CD4-positive, CD25-positive, alpha-beta regulatory T cell (primary cell): Measurements from ENCODE around the gene AURKB. TPM values are rescaled to one million over a fixed set of nuclear protein-coding genes. Genes with fewer than 3 reads are reported as not detected.

ENCODE experiments used
- ATAC-seq, 2 donors: fragments of 150-1000 bp; cut with Tn5 transposase; one replicate each; pipeline ENCODE4 v1.10.0; 2021; ENCODE audit warnings: low read depth in 2 of 2, moderate number of reproducible peaks in 2 of 2, moderate library complexity in 1 of 2
- DNase-seq, 3 donors: peaks; one replicate each; pipeline versions ENCODE4 v3.0.0 to v3.0.0-alpha.2; 2012 to 2022; ENCODE audit warnings: mixed read lengths in 1 of 3
- H3K27ac ChIP-seq: one replicate; pipeline ENCODE4 v1.7.0; 2013; ENCODE audit warnings: mild to moderate bottlenecking, low read length; ENCODE audit not compliant: insufficient read depth, poor library complexity, severe bottlenecking
- H3K27me3 ChIP-seq: one replicate; pipeline ENCODE4 v1.7.0; 2013; ENCODE audit warnings: low read length; ENCODE audit not compliant: control insufficient read depth, insufficient read depth
- H3K36me3 ChIP-seq: one replicate; pipeline ENCODE4 v1.7.0; 2013; ENCODE audit warnings: mild to moderate bottlenecking, low read length, moderate library complexity; ENCODE audit not compliant: control insufficient read depth, insufficient read depth
- H3K4me1 ChIP-seq: 2 replicates; pipeline ENCODE4 v1.7.0; 2013; ENCODE audit warnings: mild to moderate bottlenecking, low read length; ENCODE audit not compliant: insufficient read depth, control insufficient read depth, poor library complexity, severe bottlenecking
- H3K4me3 ChIP-seq: one replicate; pipeline ENCODE4 v1.7.0; 2013; ENCODE audit warnings: low read depth, mild to moderate bottlenecking, low read length, moderate library complexity
- H3K9me3 ChIP-seq, 2 experiments: 1 replicate in 1 of 2; 2 replicates in 1 of 2; pipeline ENCODE4 v1.7.0; 2013; ENCODE audit warnings: low read length in 2 of 2, mild to moderate bottlenecking in 1 of 2, moderate library complexity in 1 of 2; ENCODE audit not compliant: control insufficient read depth in 2 of 2
- H3K27ac Mint-ChIP-seq, 3 donors: one replicate each; pipeline ENCODE4 v1.8.0; 2020 to 2022; ENCODE audit warnings: mild to moderate bottlenecking in 3 of 3, mixed read lengths in 3 of 3, moderate library complexity in 2 of 3
- H3K27me3 Mint-ChIP-seq: one replicate; pipeline ENCODE4 v1.8.0; 2022; ENCODE audit warnings: mild to moderate bottlenecking, mixed read lengths
- H3K36me3 Mint-ChIP-seq: one replicate; pipeline ENCODE4 v1.8.0; 2020; ENCODE audit warnings: mixed read lengths
- H3K4me1 Mint-ChIP-seq, 4 donors: one replicate each; pipeline ENCODE4 v1.8.0; 2020 to 2022; ENCODE audit warnings: mixed read lengths in 4 of 4, mild to moderate bottlenecking in 1 of 4
- H3K4me3 Mint-ChIP-seq, 4 donors: one replicate each; pipeline ENCODE4 v1.8.0; 2020 to 2022; ENCODE audit warnings: mild to moderate bottlenecking in 4 of 4, mixed read lengths in 4 of 4, moderate library complexity in 3 of 4
- H3K9me3 Mint-ChIP-seq, 7 donors: one replicate each; pipeline ENCODE4 v1.8.0; 2020 to 2022; ENCODE audit warnings: mixed read lengths in 7 of 7, mild to moderate bottlenecking in 3 of 7, moderate library complexity in 2 of 7
- polyA plus RNA-seq, 4 donors: library from polyadenylated mRNA; unstranded; fragments of 300-500 nt; fragmentation: Illumina TruSeq; gene quantifications; one replicate each; pipeline ENCODE4 v1.2.3, GENCODE V29; 2021
- total RNA-seq: library from RNA; stranded (reverse); gene quantifications from one replicate; pipeline ENCODE4 v1.2.3, GENCODE V29; 2022

Gene AURKB
- total and polyA plus RNA-seq, 5 donors from 2014 or later: 1.5 to 5.3 (median 3.5) TPM

DNA sequence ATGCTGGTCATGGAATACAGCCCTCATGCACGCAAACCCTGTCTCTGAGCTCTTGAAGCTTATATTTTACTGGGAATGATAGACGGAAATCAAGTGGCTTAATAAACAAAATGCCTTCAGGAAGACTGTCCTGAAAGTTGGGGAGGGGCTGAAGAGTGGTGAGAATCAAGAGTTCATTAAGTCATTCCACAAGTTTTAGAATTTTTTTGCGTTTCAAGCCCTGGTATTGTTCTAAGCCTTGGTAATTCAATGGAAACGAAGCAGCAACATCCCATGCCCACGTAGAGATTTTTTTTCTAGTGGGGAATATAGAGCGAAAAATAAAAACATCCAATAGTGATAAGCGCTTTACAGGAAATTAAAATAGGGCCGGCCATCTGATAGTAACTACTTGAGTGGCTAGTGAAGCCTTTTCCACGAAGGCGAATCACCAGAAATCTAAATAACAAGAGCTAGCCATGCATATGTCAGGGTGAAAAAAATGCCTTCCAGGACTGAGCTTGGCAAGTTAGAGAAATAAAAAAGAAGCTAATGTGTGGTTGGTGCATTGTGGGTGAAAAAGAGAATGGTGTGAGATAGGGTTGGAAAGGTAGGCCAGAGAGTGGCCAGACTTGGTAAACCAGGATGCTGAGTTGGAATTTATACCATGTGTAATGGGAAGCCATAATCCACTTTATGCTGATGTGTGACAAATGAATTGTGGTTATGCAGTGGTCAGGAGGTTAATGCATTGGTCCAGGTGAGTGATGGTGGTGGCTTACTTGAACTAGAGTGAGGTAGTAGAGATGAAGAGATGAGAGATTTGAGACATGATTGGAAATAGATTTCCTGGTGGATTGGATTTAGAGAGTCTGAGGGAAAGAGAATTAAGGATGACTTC lies 39.5 kb upstream of the AURKB start:
- Histone ChIP-seq H3K27me3 (no peaks in the 10 kb centered on the region), H3K27ac (peak overlapping the region; percentile 100), H3K9me3 (no peaks in the 10 kb centered on the region), H3K36me3 (peaks cover 12% of the 10 kb centered on the region), H3K4me3 (peak overlapping the region; percentile 88), H3K4me1 (peaks cover 36% of the 10 kb centered on the region)
- peaks cover 21 to 48% (median 32%) of the 10 kb centered on the region in 4 donors for H3K4me1 Mint-ChIP-seq
- H3K36me3 Mint-ChIP-seq: peaks cover 16% of the 10 kb centered on the region
- peak overlapping the region; percentile 98 to 100 (median 99) for H3K4me3 Mint-ChIP-seq
- no peaks in the 10 kb centered on the region for H3K9me3 Mint-ChIP-seq
- H3K27ac Mint-ChIP-seq: peak overlapping the region; percentile 99
- DNase-seq (no peak), ATAC-seq (no peak)
- peaks cover 10% of the 10 kb centered on the region for H3K27me3 Mint-ChIP-seq

DNA sequence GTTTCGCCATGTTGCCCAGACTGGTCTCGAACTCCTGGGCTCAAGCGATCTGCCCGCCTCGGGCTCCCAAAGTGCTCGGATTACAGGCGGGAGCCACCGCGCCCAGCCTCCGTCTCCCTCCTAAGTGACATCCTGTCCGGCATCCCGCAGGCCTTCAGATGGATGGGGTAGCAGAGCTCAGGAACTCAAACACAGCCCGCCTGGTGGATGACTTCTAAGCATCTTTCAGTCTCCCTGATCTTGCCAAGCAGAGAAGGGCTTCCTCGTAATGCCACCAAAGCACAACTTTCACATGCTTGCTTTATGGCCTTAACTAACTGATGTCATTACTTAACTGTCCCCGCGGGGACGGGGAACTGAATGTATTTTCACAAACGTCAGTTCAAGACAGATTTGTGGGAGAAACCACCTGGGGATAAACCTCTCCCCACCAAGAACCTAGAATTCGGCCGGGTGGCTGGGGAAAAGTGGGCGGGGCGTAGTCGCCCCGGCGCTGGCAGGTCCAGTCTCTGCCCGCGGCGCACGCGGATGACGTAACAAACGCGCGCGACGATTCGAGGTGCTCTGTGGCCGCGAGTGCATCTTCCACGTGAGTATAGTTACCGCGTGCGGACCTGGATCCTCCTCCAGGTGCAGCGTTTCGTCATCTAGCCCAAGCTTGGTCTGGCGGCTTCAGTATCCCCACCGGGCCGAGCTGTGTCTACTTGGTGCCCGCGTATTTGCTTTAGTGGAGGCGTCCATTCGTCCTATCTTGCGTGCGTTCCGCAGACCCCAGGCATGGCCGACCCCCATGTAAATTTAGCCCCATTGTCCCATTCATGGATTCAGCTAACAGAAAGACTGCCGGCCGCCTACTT lies 38.6 kb upstream of the AURKB start, which contains the start of gene PFAS:
TSS of gene PFAS (plus strand) at position 539 of the 857 bp plus-strand sequence. CDS start 4,649 bp downstream, outside the sequence.
- Mint-ChIP-seq H3K27ac (peak within 1 kb of the TSS; percentile 99), H3K4me1 (peaks cover 25 to 56% (median 38%) of the 10 kb centered on the region in 4 donors), H3K36me3 (peaks cover 18% of the 10 kb centered on the region), H3K9me3 (no peaks in the 10 kb centered on the region), H3K27me3 (peaks cover 10% of the 10 kb centered on the region), H3K4me3 (peak within 1 kb of the TSS; percentile 98 to 100 (median 99))
- peaks cover 8% of the 10 kb centered on the region for H3K36me3 ChIP-seq
- peak; percentile 94 to 96 (median 95) for DNase-seq
- ATAC-seq: peak; percentile 55 to 62
- H3K27me3 ChIP-seq: no peaks in the 10 kb centered on the region
- peak within 1 kb of the TSS; percentile 88 for H3K4me3 ChIP-seq
- no peaks in the 10 kb centered on the region for H3K9me3 ChIP-seq
- H3K27ac ChIP-seq: peak within 1 kb of the TSS; percentile 100
- H3K4me1 ChIP-seq: peaks cover 40% of the 10 kb centered on the region

DNA sequence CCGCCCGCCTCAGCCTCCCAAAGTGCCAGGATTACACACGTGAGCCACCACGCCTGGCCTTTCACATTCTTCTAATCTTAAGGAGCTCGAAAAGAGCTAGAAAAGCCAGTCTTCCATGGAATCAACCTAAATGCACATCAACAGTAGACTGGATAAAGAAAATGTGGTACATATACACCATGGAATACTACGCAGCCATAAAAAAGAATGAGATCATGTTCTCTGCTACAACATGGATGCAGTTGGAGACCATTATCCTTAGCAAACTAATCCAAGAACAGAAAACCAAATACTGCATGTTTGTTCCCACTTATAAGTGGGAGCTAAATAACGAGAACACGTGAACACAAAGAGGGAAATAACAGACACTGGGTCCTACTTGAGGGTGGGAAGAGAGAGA lies 34.4 kb upstream of the AURKB start:
- DNase-seq (no peak), ATAC-seq (no peak)
- Mint-ChIP-seq H3K36me3 (peaks cover 26% of the 10 kb centered on the region), H3K27me3 (peaks cover 10% of the 10 kb centered on the region), H3K4me3 (peak overlapping the region in 3 of 4 donors; percentile 78 to 100 (median 99)), H3K27ac (peak overlapping the region; percentile 31 to 99 (median 52)), H3K4me1 (peaks cover 25 to 70% (median 42%) of the 10 kb centered on the region in 4 donors), H3K9me3 (no peaks in the 10 kb centered on the region)
- peaks cover 51% of the 10 kb centered on the region for H3K4me1 ChIP-seq
- H3K4me3 ChIP-seq: no peak overlapping the region
- peaks cover 38% of the 10 kb centered on the region for H3K36me3 ChIP-seq
- H3K9me3 ChIP-seq: no peaks in the 10 kb centered on the region
- H3K27ac ChIP-seq: no peak overlapping the region
- no peaks in the 10 kb centered on the region for H3K27me3 ChIP-seq

DNA sequence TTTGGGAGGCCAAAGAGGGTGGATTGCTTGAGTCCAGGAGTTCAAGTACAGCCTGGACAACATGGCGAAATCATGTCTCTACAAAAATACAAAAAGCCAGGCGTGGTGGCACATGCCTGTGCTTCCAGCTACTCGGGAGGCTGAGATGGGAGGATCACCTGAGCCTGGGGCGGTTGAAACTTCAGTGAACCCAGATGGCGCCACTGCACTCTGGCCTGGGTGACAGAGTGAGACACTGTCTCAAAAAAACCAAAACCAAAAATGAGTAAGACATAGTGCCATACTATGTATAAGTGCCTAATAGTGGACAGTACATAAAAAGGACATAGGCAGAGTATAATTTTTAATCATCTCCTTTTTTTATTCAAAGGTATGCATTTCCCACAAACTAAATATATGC lies 33.5 kb upstream of the AURKB start:
- Mint-ChIP-seq H3K4me1 (peaks cover 21 to 63% (median 38%) of the 10 kb centered on the region in 4 donors), H3K27me3 (peaks cover 10% of the 10 kb centered on the region), H3K4me3 (peak overlapping the region; percentile 51 to 97 (median 75)), H3K9me3 (no peaks in the 10 kb centered on the region), H3K36me3 (peaks cover 29% of the 10 kb centered on the region), H3K27ac (peak overlapping the region; percentile 71 to 92 (median 87))
- Histone ChIP-seq H3K36me3 (peaks cover 47% of the 10 kb centered on the region), H3K27ac (peak overlapping the region; percentile 59), H3K9me3 (no peaks in the 10 kb centered on the region), H3K27me3 (no peaks in the 10 kb centered on the region), H3K4me3 (peak overlapping the region; percentile 48), H3K4me1 (peaks cover 45% of the 10 kb centered on the region)
- DNase-seq: peak in 1 of 3 donors; percentile 33
- ATAC-seq: no peak

DNA sequence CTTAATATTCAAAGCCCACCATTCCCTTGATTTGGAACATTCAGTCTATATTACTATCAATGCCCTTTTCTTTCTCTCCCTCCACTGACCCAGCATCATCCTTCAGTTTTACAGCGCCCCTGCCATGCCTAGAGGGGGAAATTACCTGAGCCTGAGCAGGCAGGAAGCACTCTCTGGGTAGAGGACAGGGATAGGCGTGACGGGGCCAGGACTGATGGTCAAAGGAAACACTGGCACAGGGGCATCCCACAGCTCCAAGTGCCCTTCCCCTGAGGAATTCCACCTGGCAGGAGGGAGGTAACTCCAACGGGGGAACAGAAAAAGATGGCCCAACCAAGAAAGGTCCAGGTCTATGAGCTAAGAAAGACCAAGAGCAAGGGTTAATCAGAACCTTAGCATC lies 27.5 kb upstream of the AURKB start:
- Mint-ChIP-seq H3K4me3 (peak overlapping the region in 2 of 4 donors; percentile 12 to 46), H3K36me3 (peaks cover 43% of the 10 kb centered on the region), H3K4me1 (peaks cover 3 to 37% (median 19%) of the 10 kb centered on the region in 4 donors), H3K9me3 (no peaks in the 10 kb centered on the region), H3K27ac (no peak overlapping the region), H3K27me3 (no peaks in the 10 kb centered on the region)
- no peak overlapping the region for H3K4me3 ChIP-seq
- no peak for DNase-seq
- no peak for ATAC-seq
- peaks cover 93% of the 10 kb centered on the region for H3K36me3 ChIP-seq
- no peaks in the 10 kb centered on the region for H3K27me3 ChIP-seq
- H3K9me3 ChIP-seq: no peaks in the 10 kb centered on the region
- peaks cover 4% of the 10 kb centered on the region for H3K4me1 ChIP-seq
- no peak overlapping the region for H3K27ac ChIP-seq

DNA sequence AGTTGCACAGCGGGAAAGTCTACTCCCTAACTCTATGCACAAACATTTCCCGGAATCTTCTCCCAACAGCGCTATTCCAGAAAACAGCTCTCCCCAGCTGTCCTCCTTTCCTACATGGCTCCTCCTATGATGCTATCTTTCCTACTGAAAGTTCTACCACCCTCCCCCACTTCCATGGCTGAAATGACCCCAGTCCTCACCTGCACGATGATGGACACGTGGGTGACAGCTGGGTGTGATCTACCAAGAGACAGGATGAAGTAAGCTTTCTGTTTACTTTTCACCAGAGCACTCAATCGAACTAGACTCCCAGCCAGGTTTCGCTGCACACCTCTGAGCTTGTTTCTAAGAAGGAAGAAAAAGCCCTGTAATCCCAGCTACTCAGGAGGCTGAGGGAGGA lies 26.8 kb upstream of the AURKB start:
- H3K36me3 Mint-ChIP-seq: peaks cover 47% of the 10 kb centered on the region
- H3K4me1 Mint-ChIP-seq: peaks cover 4 to 34% (median 17%) of the 10 kb centered on the region in 4 donors
- peaks cover 95% of the 10 kb centered on the region for H3K36me3 ChIP-seq
- H3K4me3 Mint-ChIP-seq: no peak overlapping the region
- H3K27me3 Mint-ChIP-seq: no peaks in the 10 kb centered on the region
- H3K9me3 ChIP-seq: no peaks in the 10 kb centered on the region
- no peak for DNase-seq
- H3K4me3 ChIP-seq: no peak overlapping the region
- H3K27me3 ChIP-seq: no peaks in the 10 kb centered on the region
- H3K27ac ChIP-seq: no peak overlapping the region
- no peaks in the 10 kb centered on the region for H3K4me1 ChIP-seq
- no peak for ATAC-seq
- H3K27ac Mint-ChIP-seq: peak overlapping the region in 1 of 3 donors; percentile 40
- no peaks in the 10 kb centered on the region for H3K9me3 Mint-ChIP-seq

DNA sequence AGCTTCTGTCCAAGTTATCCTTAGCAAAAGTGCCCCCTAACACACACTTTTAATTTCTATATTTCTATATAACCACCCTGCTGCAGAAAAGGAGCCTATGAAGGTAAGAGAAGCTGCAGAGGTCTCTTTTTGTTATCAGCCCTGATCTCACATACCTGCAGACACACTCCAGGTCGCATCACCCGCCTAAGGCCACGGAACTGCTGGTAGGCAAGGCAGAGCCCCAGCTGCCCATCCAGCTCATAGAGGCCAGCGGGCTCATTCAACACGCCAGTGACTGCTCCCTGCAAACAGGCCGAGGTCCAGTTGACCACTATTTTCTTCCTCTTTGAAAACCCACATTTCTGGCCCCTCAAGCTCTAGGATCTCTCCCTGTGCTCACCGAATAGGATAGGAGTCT lies 25.3 kb upstream of the AURKB start:
- H3K4me3 ChIP-seq: no peak overlapping the region
- no peak overlapping the region for H3K4me3 Mint-ChIP-seq
- no peaks in the 10 kb centered on the region for H3K27me3 Mint-ChIP-seq
- no peak for ATAC-seq
- peaks cover 4 to 32% (median 17%) of the 10 kb centered on the region in 4 donors for H3K4me1 Mint-ChIP-seq
- no peaks in the 10 kb centered on the region for H3K27me3 ChIP-seq
- H3K4me1 ChIP-seq: no peaks in the 10 kb centered on the region
- H3K9me3 Mint-ChIP-seq: no peaks in the 10 kb centered on the region
- H3K9me3 ChIP-seq: no peaks in the 10 kb centered on the region
- no peak for DNase-seq
- peaks cover 98% of the 10 kb centered on the region for H3K36me3 ChIP-seq
- H3K36me3 Mint-ChIP-seq: peaks cover 57% of the 10 kb centered on the region
- no peak overlapping the region for H3K27ac Mint-ChIP-seq
- H3K27ac ChIP-seq: no peak overlapping the region
